Endothelial cell of umbilical vein (primary cell): ENCODE results near the gene CNKSR3. TPM values are rescaled to one million over a fixed set of nuclear protein-coding genes. Genes with fewer than 3 reads are reported as not detected.

Experiments
- BruUV-seq: library from RNA; stranded (reverse); fragments of 400-500 nt; replicated peaks from 2 replicates; lab custom pipeline; 2021; lab: Mats Ljungman, UMichigan
- CTCF ChIA-PET: fragments of 300-600, 350-600 bp; sonication (Branson Sonifier 250); formaldehyde crosslinking; loops from one replicate; lab custom pipeline; 2021; ENCODE audit warnings: antibody characterized with exemption, inconsistent platforms; lab: Charles Lee
- POLR2A ChIA-PET: fragments of 300-600, 350-600 bp; sonication (Branson Sonifier 250); formaldehyde crosslinking; loops from one replicate; lab custom pipeline; 2021; ENCODE audit warnings: antibody characterized with exemption, inconsistent platforms; lab: Charles Lee
- DNase-seq: peaks from one replicate; pipeline ENCODE4 v3.0.0-alpha.2; 2011; ENCODE audit warnings: low read depth, low spot score
- FAIRE-seq: peaks from 2 replicates; lab custom pipeline; 2011; peaks lifted over from hg19 to GRCh38; lab: Jason Lieb, UNC
- H2AFZ ChIP-seq: 2 replicates; pipeline ENCODE4 v1.6.0; 2012; ENCODE audit warnings: low read depth, low read length, control low read depth, inconsistent platforms
- H3K27ac ChIP-seq: 2 replicates; pipeline ENCODE4 v1.5.1; 2011; ENCODE audit warnings: low read depth, mild to moderate bottlenecking, control low read depth, low read length, moderate library complexity; ENCODE audit not compliant: insufficient read depth
- H3K27me3 ChIP-seq, 2 experiments: 2 replicates each; pipeline versions ENCODE4 v1.6.0 to v1.6.1; 2011; ENCODE audit warnings: low read length in 2 of 2, mixed read lengths in 1 of 2; ENCODE audit not compliant: control insufficient read depth in 2 of 2, insufficient read depth in 2 of 2
- H3K36me3 ChIP-seq, 2 experiments: 2 replicates in 1 of 2; 3 replicates in 1 of 2; pipeline ENCODE4 v1.5.1; 2011; ENCODE audit warnings: low read length in 2 of 2, mild to moderate bottlenecking in 1 of 2, moderate library complexity in 1 of 2; ENCODE audit not compliant: control insufficient read depth in 2 of 2, insufficient read depth in 2 of 2; ENCODE audit errors: extremely low read depth in 1 of 2
- H3K4me1 ChIP-seq: 3 replicates; pipeline ENCODE4 v1.5.1; 2011; ENCODE audit warnings: mild to moderate bottlenecking, low read length; ENCODE audit not compliant: control insufficient read depth, insufficient read depth; ENCODE audit errors: extremely low read depth
- H3K4me2 ChIP-seq: 2 replicates; pipeline ENCODE4 v1.6.1; 2011; ENCODE audit warnings: low read length, control low read depth, mixed read lengths; ENCODE audit not compliant: insufficient read depth
- H3K4me3 ChIP-seq, 3 experiments: fragments of 200-600 bp in 1 of 3; sonication (generic), shearing (Covaris generic) in 1 of 3; replicated peaks in 1 of 3; 2 replicates each; pipeline ENCODE4 v1.5.1; 2011 to 2016; ENCODE audit warnings: control low read depth in 3 of 3, low read length in 3 of 3, mild to moderate bottlenecking in 2 of 3, inconsistent platforms in 1 of 3, low read depth in 1 of 3, moderate library complexity in 1 of 3; ENCODE audit not compliant: insufficient read depth in 1 of 3
- H3K79me2 ChIP-seq: 2 replicates; pipeline ENCODE4 v1.6.0; 2012; ENCODE audit warnings: low read length, inconsistent platforms; ENCODE audit not compliant: control insufficient read depth, insufficient read depth
- H3K9ac ChIP-seq: replicated peaks from 2 replicates; pipeline ENCODE3; 2011; ENCODE audit warnings: low read length, control low read depth; ENCODE audit not compliant: insufficient read depth; ENCODE audit errors: extremely low read depth
- H3K9me1 ChIP-seq: replicated peaks from 3 replicates; pipeline ENCODE4 v1.6.0; 2011; ENCODE audit warnings: mild to moderate bottlenecking, low read length; ENCODE audit not compliant: control insufficient read depth, insufficient read depth; ENCODE audit errors: extremely low read depth
- H3K9me3 ChIP-seq: replicated peaks from 2 replicates; pipeline ENCODE4 v1.5.1; 2012; ENCODE audit warnings: low read length, inconsistent platforms; ENCODE audit not compliant: control insufficient read depth, insufficient read depth
- H4K20me1 ChIP-seq: replicated peaks from 2 replicates; pipeline ENCODE3; 2011; ENCODE audit warnings: mild to moderate bottlenecking, low read length; ENCODE audit not compliant: control insufficient read depth, insufficient read depth; ENCODE audit errors: extremely low read depth
- CTCF ChIP-seq, 2 donors: IDR thresholded peaks; 1 replicate in 1 of 2; 2 replicates in 1 of 2; pipeline ENCODE4 v1.5.1; 2011; ENCODE audit warnings: low read length in 2 of 2, mild to moderate bottlenecking in 2 of 2, moderate library complexity in 2 of 2, control low read depth in 1 of 2, inconsistent platforms in 1 of 2, low read depth in 1 of 2; ENCODE audit not compliant: insufficient read depth in 1 of 2; ENCODE audit errors: extremely low read depth in 1 of 2
- EZH2 ChIP-seq: IDR thresholded peaks from 2 replicates; pipeline ENCODE4 v1.6.1; 2012; ENCODE audit warnings: borderline replicate concordance, low read depth, mild to moderate bottlenecking, moderate library complexity, low read length, inconsistent platforms; ENCODE audit not compliant: severe bottlenecking
- FOS ChIP-seq: IDR thresholded peaks from 2 replicates; pipeline ENCODE4 v1.6.1; 2011; ENCODE audit warnings: mild to moderate bottlenecking, low read length, moderate library complexity, borderline replicate concordance; ENCODE audit not compliant: insufficient read depth
- GATA2 ChIP-seq: IDR thresholded peaks from 2 replicates; pipeline ENCODE4 v1.7.0; 2011; ENCODE audit warnings: low read depth, mild to moderate bottlenecking, moderate library complexity, mixed read lengths, low read length; ENCODE audit not compliant: insufficient read length, insufficient read depth
- JUN ChIP-seq: IDR thresholded peaks from 2 replicates; pipeline ENCODE4 v1.6.1; 2011; ENCODE audit warnings: borderline replicate concordance, low read depth; ENCODE audit not compliant: insufficient read length, insufficient read depth
- MAX ChIP-seq: IDR thresholded peaks from 2 replicates; pipeline ENCODE4 v1.6.1; 2011; ENCODE audit not compliant: insufficient read depth, insufficient read length
- MYC ChIP-seq: IDR thresholded peaks from one replicate; pipeline ENCODE4 v1.6.1; 2011; ENCODE audit warnings: mild to moderate bottlenecking, low read depth, low read length
- POLR2A ChIP-seq: IDR thresholded peaks from 2 replicates; pipeline ENCODE4 v1.6.1; 2012; ENCODE audit warnings: low read depth, mild to moderate bottlenecking, control low read depth, low read length
- POLR2AphosphoS5 ChIP-seq: IDR thresholded peaks from 2 replicates; pipeline ENCODE4 v1.6.1; 2012; ENCODE audit warnings: low read depth, mild to moderate bottlenecking, control low read depth, low read length, moderate library complexity; ENCODE audit not compliant: insufficient read depth
- dilution Hi-C: fragments of 300-500 bp; cut with MboI; formaldehyde crosslinking; loops from one replicate; pipeline ENCODE4 v1.15.0; 2019; ENCODE audit warnings: low sequenced_read_pairs; ENCODE audit not compliant: extremely low pct_ligation_motif_present
- intact Hi-C: fragments of 100-400 bp; cut with micrococcal nuclease; formaldehyde crosslinking; loops from one replicate; pipeline ENCODE4 v1.10.0; 2022
- polyA plus RNA-seq, 4 experiments: library from polyadenylated mRNA; depleted of rRNA in 3 of 4; stranded (reverse) in 3 of 4; unstranded in 1 of 4; fragments of >200 nt; gene quantifications; 2 replicates each; pipeline versions ENCODE4 v1.2.1 to v1.2.3, GENCODE V29; 2011 to 2012; ENCODE audit warnings: missing spikeins in 1 of 4
- total RNA-seq: library from RNA; stranded (reverse); gene quantifications from 2 replicates; pipeline ENCODE4 v1.2.3, GENCODE V29; 2021

The CNKSR3 gene
- total and polyA plus RNA-seq, 2 donors (not counting 3 experiments of a cell fraction or from before 2014, with no cell fraction given), result 2.3 to 15.6 TPM

- no TSS peak for BruUV-seq
- Histone ChIP-seq H4K20me1 (no peaks in the 10 kb centered on the region), H2AFZ (no peak overlapping the region), H3K27ac (no peak overlapping the region), H3K9me1 (no peaks in the 10 kb centered on the region), H3K4me2 (no peak overlapping the region), H3K36me3 (no peaks in the 10 kb centered on the region), H3K4me3 (no peak overlapping the region), H3K79me2 (no peaks in the 10 kb centered on the region), H3K4me1 (no peaks in the 10 kb centered on the region), H3K27me3 (no peaks in the 10 kb centered on the region), H3K9me3 (no peaks in the 10 kb centered on the region), H3K9ac (no peak overlapping the region)
- TF ChIP-seq CTCF (IDR thresholded peaks at IDR 0.05; ENCODE audit: extremely low read depth in 1 of 2, insufficient read depth in 1 of 2, low read depth in 1 of 2, low read length in 2 of 2) (no peak), GATA2 (no peak), MAX (no peak), POLR2A (no peak), POLR2AphosphoS5 (no peak), FOS (no peak), EZH2 (no peak), MYC (no peak), JUN (no peak)
- intact Hi-C loops, result no loop called here
- no peak for FAIRE-seq
- dilution Hi-C loops, result no loop called here
- no peak for DNase-seq
- POLR2A ChIA-PET, result interaction anchor here (0.7 kb wide), 1 partner anchor 291 kb away, joined by 3 read pairs; no protein-coding TSS in a partner anchor
- CTCF ChIA-PET, result no interaction called here
These were observed 34.0 kb downstream of the CNKSR3 start for GRCh38 chr6:154476494-154476893.
